Measurements from ENCODE around the gene KLHDC10.
"Not testable (repeated sequence)": the region's sequence is repeated elsewhere in the genome, so short reads cannot be mapped to it uniquely, and the experiment has no call there.

Gene KLHDC10

GRCh38 chr7:130079846-130080394 is 9.6 kb downstream of the KLHDC10 start:
- DNase-seq (ENCODE audit: low spot score): no peak

- not testable (repeated sequence) for DNase-seq (ENCODE audit: low spot score)
Observed at GRCh38 chr7:130083497-130083896, 13.2 kb downstream of the KLHDC10 start.

GRCh38 chr7:130084037-130084875 is 13.9 kb downstream of the KLHDC10 start:
- peak; percentile 63 for DNase-seq (ENCODE audit: low spot score)

- DNase-seq (ENCODE audit: low spot score): not testable (repeated sequence)
Observed at GRCh38 chr7:130085235-130085634, 14.9 kb downstream of the KLHDC10 start.

GRCh38 chr7:130086938-130087337 is 16.6 kb downstream of the KLHDC10 start:
- no peak for DNase-seq (ENCODE audit: low spot score)

GRCh38 chr7:130087364-130087763 is 17.0 kb downstream of the KLHDC10 start:
- no peak for DNase-seq (ENCODE audit: low spot score)

- DNase-seq (ENCODE audit: low spot score): no peak
Observed at GRCh38 chr7:130090745-130091532, 20.6 kb downstream of the KLHDC10 start.

- DNase-seq (ENCODE audit: low spot score): no peak
Observed at GRCh38 chr7:130091999-130092398, 21.7 kb downstream of the KLHDC10 start.

- no peak for DNase-seq (ENCODE audit: low spot score)
Observed at GRCh38 chr7:130092598-130092997, 22.3 kb downstream of the KLHDC10 start.

- no peak for DNase-seq (ENCODE audit: low spot score)
Observed at GRCh38 chr7:130095812-130096211, 25.5 kb downstream of the KLHDC10 start.

- DNase-seq (ENCODE audit: low spot score): no peak
Observed at GRCh38 chr7:130096243-130096827, 26.0 kb downstream of the KLHDC10 start.

GRCh38 chr7:130099331-130099730 is 29.0 kb downstream of the KLHDC10 start:
- peak; percentile 21 for DNase-seq (ENCODE audit: low spot score)

- no peak for DNase-seq (ENCODE audit: low spot score)
Observed at GRCh38 chr7:130102588-130102987, 32.3 kb downstream of the KLHDC10 start.

- DNase-seq (ENCODE audit: low spot score): no peak
Observed at GRCh38 chr7:130107949-130108674, 37.8 kb downstream of the KLHDC10 start.

- no peak for DNase-seq (ENCODE audit: low spot score)
Observed at GRCh38 chr7:130108809-130109208, 38.5 kb downstream of the KLHDC10 start.

- DNase-seq (ENCODE audit: low spot score): no peak
Observed at GRCh38 chr7:130112093-130112492, 41.8 kb downstream of the KLHDC10 start.

GRCh38 chr7:130112662-130113425 is 42.5 kb downstream of the KLHDC10 start:
- DNase-seq (ENCODE audit: low spot score): no peak

- not testable (repeated sequence) for DNase-seq (ENCODE audit: low spot score)
Observed at GRCh38 chr7:130113426-130113805, 43.1 kb downstream of the KLHDC10 start.

- no peak for DNase-seq (ENCODE audit: low spot score)
Observed at GRCh38 chr7:130113887-130114286, 43.6 kb downstream of the KLHDC10 start.

- no peak for DNase-seq (ENCODE audit: low spot score)
Observed at GRCh38 chr7:130114374-130114773, 44.0 kb downstream of the KLHDC10 start.

- no peak for DNase-seq (ENCODE audit: low spot score)
Observed at GRCh38 chr7:130114776-130115175, 44.4 kb downstream of the KLHDC10 start.
